ENCODE results near the gene ATP7A. TPM values are rescaled to one million over a fixed set of nuclear protein-coding genes. Genes with fewer than 3 reads are reported as not detected.
A peak's percentile ranks its signal among the peaks of the same experiment; 100 is the strongest.

Gene ATP7A
- total RNA-seq (8.7 and 8.8 TPM in 2 replicates), polyA plus RNA-seq (2.1 and 3.1 TPM in 2 replicates), polyA minus RNA-seq (12.9 and 13.2 TPM in 2 replicates), Bru-seq, nascent RNA (percentile 59 among the genes with signal in this experiment), BruChase-seq, experiment 1, labeled RNA remaining after a 6-hour chase (percentile 92 among the genes with signal in this experiment), BruChase-seq, experiment 2, labeled RNA remaining after a 2-hour chase (percentile 81 among the genes with signal in this experiment)
- polyA plus RNA-seq (2011; cell fraction: cytosol; rRNA removed) = 2.1 and 2.4 TPM in 2 replicates
- 3.3 and 5.0 TPM in 2 replicates for polyA plus RNA-seq (2011; cell fraction: nucleus; rRNA removed)
- 6.1 and 7.6 TPM in 2 replicates for polyA plus RNA-seq (2012)
- polyA minus RNA-seq (2011; cell fraction: cytosol; rRNA and poly(A)+ RNA removed) = 17.9 TPM
- polyA minus RNA-seq (2011; cell fraction: nucleus; rRNA and poly(A)+ RNA removed) = 10.5 and 16.4 TPM in 2 replicates
- long read RNA-seq, partial matches to known transcripts = 0 of 3 reads
- long read RNA-seq, other reads (novel, unspliced or antisense) = 3 of 3 reads

DNA sequence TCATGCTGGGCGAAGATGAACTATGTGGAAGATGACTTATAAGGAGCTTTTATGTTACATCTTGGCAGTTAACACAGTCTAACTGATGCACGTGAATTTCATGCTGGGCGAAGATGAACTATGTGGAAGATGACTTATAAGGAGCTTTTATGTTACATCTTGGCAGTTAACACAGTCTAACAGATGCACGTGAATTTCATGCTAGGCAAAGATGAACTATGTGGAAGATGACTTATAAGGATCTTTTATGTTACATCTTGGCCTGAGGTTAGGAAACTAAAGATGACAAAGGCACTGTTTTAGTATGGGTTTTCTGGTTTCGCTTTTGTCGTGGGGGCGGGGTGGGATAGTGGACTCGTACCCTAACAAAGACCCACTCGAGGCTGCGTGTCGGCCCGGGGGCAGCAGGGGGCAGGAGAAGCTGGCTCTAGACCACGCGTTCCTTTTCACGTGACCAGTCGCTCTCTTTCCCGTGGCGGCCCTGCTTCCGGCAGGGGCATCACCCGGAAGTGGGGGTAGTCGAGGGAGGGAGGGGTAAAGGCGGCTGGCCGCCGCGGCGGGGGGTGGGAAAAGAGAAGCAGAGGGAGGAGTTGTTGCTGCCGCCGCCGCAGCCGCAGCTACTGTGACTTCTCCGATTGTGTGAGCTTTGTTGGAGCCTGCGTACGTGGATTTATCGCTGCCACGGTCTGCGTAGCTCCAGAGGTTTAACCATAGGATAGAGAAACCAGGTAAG, at the start of gene ATP7A:
ATP7A (plus strand) TSS at position 586 of the 733 bp plus-strand sequence. CDS start 60,949 bp downstream, outside the sequence.
- H4K20me1 ChIP-seq (replicated peaks; ENCODE audit: control insufficient read depth, extremely low read depth, insufficient read depth, low read length) = no peaks in the 10 kb centered on the region
- H3K9me1 ChIP-seq (replicated peaks; ENCODE audit: control insufficient read depth, extremely low read depth, insufficient read depth, low read length) = no peaks in the 10 kb centered on the region
- H3K9ac ChIP-seq (replicated peaks; ENCODE audit: extremely low read depth, insufficient read depth, low read length) = peak within 1 kb of the TSS; percentile 92
- H3K27ac ChIP-seq (ENCODE audit: insufficient read depth, low read depth, low read length) = peak within 1 kb of the TSS; percentile 78
- no TSS peak for BruUV-seq (replicated peaks)
- CTCF ChIA-PET = interaction anchor here (0.8 to 4.5 kb wide), 9 partner anchors 11 to 210 kb away, joined by 3 to 45 read pairs (median 4); partner anchors contain the start of gene COX7B
- POLR2A ChIA-PET = interaction anchor here (0.7 to 1.6 kb wide), 2 partner anchors 11 to 16 kb away, joined by 5 to 7 read pairs; partner anchors contain the start of gene COX7B
- peak within 1 kb of the TSS; percentile 98 for H3K4me2 ChIP-seq (ENCODE audit: insufficient read depth, low read length)
- TF ChIP-seq, protein P1, sequence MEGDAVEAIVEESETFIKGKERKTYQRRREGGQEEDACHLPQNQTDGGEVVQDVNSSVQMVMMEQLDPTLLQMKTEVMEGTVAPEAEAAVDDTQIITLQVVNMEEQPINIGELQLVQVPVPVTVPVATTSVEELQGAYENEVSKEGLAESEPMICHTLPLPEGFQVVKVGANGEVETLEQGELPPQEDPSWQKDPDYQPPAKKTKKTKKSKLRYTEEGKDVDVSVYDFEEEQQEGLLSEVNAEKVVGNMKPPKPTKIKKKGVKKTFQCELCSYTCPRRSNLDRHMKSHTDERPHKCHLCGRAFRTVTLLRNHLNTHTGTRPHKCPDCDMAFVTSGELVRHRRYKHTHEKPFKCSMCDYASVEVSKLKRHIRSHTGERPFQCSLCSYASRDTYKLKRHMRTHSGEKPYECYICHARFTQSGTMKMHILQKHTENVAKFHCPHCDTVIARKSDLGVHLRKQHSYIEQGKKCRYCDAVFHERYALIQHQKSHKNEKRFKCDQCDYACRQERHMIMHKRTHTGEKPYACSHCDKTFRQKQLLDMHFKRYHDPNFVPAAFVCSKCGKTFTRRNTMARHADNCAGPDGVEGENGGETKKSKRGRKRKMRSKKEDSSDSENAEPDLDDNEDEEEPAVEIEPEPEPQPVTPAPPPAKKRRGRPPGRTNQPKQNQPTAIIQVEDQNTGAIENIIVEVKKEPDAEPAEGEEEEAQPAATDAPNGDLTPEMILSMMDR (IDR thresholded peaks at IDR 0.05; ENCODE audit: extremely low read depth in 1 of 2, insufficient read depth in 1 of 2, low read depth in 1 of 2, low read length in 2 of 2) = peak; percentile 49 to 69
- TF ChIP-seq GATA2 (IDR thresholded peaks at IDR 0.05; ENCODE audit: insufficient read depth, insufficient read length, low read depth, low read length) (no peak), MYC (IDR thresholded peaks at IDR 0.05; ENCODE audit: low read depth, low read length) (peak; percentile 29), POLR2AphosphoS5 (IDR thresholded peaks at IDR 0.05; ENCODE audit: insufficient read depth, low read depth, low read length) (peak; percentile 47), JUN (IDR thresholded peaks at IDR 0.05; ENCODE audit: borderline replicate concordance, insufficient read depth, insufficient read length, low read depth) (no peak)
- TF ChIP-seq, protein P2, sequence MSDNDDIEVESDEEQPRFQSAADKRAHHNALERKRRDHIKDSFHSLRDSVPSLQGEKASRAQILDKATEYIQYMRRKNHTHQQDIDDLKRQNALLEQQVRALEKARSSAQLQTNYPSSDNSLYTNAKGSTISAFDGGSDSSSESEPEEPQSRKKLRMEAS (IDR thresholded peaks at IDR 0.05; ENCODE audit: insufficient read depth, insufficient read length) = peak; percentile 38
- DNase-seq (ENCODE audit: low read depth, low spot score) (peak; percentile 87), FAIRE-seq (peak; percentile 68)
- peak within 1 kb of the TSS; percentile 49 to 98 (median 80) for H3K4me3 ChIP-seq (replicated peaks in 1 of 3; ENCODE audit: insufficient read depth in 1 of 3, low read depth in 1 of 3, low read length in 3 of 3)
- peak within 1 kb of the TSS; percentile 99 for H2AFZ ChIP-seq (ENCODE audit: low read depth, low read length)
- H3K9me3 ChIP-seq (replicated peaks; ENCODE audit: control insufficient read depth, insufficient read depth, low read length) = no peaks in the 10 kb centered on the region
- peaks cover 6% of the 10 kb centered on the region for H3K4me1 ChIP-seq (ENCODE audit: control insufficient read depth, extremely low read depth, insufficient read depth, low read length)
- dilution Hi-C loops (cut with MboI; ENCODE audit: extremely low pct_ligation_motif_present, low sequenced_read_pairs) (no loop called here), intact Hi-C loops (cut with micrococcal nuclease) (loop anchor here (1.0 to 5.0 kb wide), 4 partner anchors 114 to 1172 kb away; no protein-coding TSS in a partner anchor)
- H3K36me3 ChIP-seq (ENCODE audit: control insufficient read depth in 2 of 2, extremely low read depth in 1 of 2, insufficient read depth in 2 of 2, low read length in 2 of 2) = no peaks in the 10 kb centered on the region
- no peaks in the 10 kb centered on the region for H3K79me2 ChIP-seq (ENCODE audit: control insufficient read depth, insufficient read depth, low read length)
- H3K27me3 ChIP-seq (ENCODE audit: control insufficient read depth in 2 of 2, insufficient read depth in 2 of 2, low read length in 2 of 2) = no peaks in the 10 kb centered on the region
